K562 (cell line): Measurements from ENCODE around the gene PRUNE1. TPM values are rescaled to one million over a fixed set of nuclear protein-coding genes. Genes with fewer than 3 reads are reported as not detected.

Experiments
- FIP1L1 ChIP-seq: fragments of 200-400 bp; formaldehyde crosslinking; IDR thresholded peaks from 2 replicates; pipeline ENCODE4 v1.6.1; 2018; ENCODE audit warnings: mild to moderate bottlenecking, low read depth, low read length; ENCODE audit not compliant: poor library complexity, severe bottlenecking
- FOXK2 ChIP-seq, 2 experiments: fragments of 450-650 bp; IDR thresholded peaks in 1 of 2; conservative IDR thresholded peaks in 1 of 2; 2 replicates each; pipeline ENCODE4 v1.6.1; 2016; ENCODE audit warnings: low read depth in 2 of 2, mild to moderate bottlenecking in 1 of 2
- FOXP1 ChIP-seq: sonication (generic); formaldehyde crosslinking; IDR thresholded peaks from 2 replicates; pipeline ENCODE4 v1.8.0; 2022; ENCODE audit warnings: mild to moderate bottlenecking, missing genetic modification reagents
- HINFP ChIP-seq: fragments of 450-650 bp; conservative IDR thresholded peaks from 2 replicates; pipeline ENCODE4 v1.6.1; 2016; ENCODE audit warnings: missing genetic modification characterization, low read depth, mild to moderate bottlenecking, control low read depth, missing compliant biosample characterization
- KHSRP ChIP-seq: fragments of 450-650 bp; IDR thresholded peaks from 2 replicates; pipeline ENCODE4 v1.6.1; 2017
- NEUROD1 ChIP-seq: fragments of 150-350 bp; IDR thresholded peaks from 2 replicates; pipeline ENCODE4 v1.6.1; 2014; ENCODE audit warnings: borderline replicate concordance, low read length, low read depth; ENCODE audit not compliant: partially characterized antibody
- NKRF ChIP-seq: fragments of 450-650 bp; IDR thresholded peaks from 2 replicates; pipeline ENCODE4 v1.6.1; 2016; ENCODE audit warnings: borderline replicate concordance
- ZNF133 ChIP-seq: fragments of 250-450 bp; sonication (Bioruptor Pico); IDR thresholded peaks from 2 replicates; pipeline ENCODE4 v1.4.0; 2020; ENCODE audit warnings: mild to moderate bottlenecking
- ZNF23 ChIP-seq: fragments of 250-450 bp; sonication (Bioruptor Pico); IDR thresholded peaks from 2 replicates; pipeline ENCODE4 v1.4.0; 2020; ENCODE audit warnings: mild to moderate bottlenecking
- polyA plus RNA-seq, 8 experiments: library from polyadenylated mRNA; depleted of rRNA in 4 of 8; stranded (reverse) in 5 of 8; unstranded in 3 of 8; fragments of >200 nt; fragmentation: Nextera tagmentation in 2 of 8; fragmentation: Illumina TruSeq in 1 of 8; extraction: Ambion mirVana in 2 of 8; extraction: Trizol in 1 of 8; gene quantifications; 2 replicates each; pipeline versions ENCODE4 v1.2.1 to v1.2.3, GENCODE V29; 2011 to 2014; ENCODE audit warnings: inconsistent platforms in 1 of 8, missing spikeins in 1 of 8
- total RNA-seq, 7 experiments: library from RNA; depleted of rRNA in 6 of 7; stranded (reverse); fragments of >200 nt in 6 of 7; fragmentation: Illumina TruSeq in 2 of 7; extraction: Trizol in 2 of 7; gene quantifications; 2 replicates each; pipeline versions ENCODE4 v1.2.1 to v1.2.3, GENCODE V29; 2011 to 2021; ENCODE audit warnings: low replicate concordance in 1 of 7
- TF ChIP-seq, protein P1 (sequence below), 2 experiments: fragments of 450-650 bp; IDR thresholded peaks; 2 replicates each; pipeline ENCODE4 v1.6.1; 2016
- TF ChIP-seq, protein P2 (sequence below): fragments of 450-650 bp; IDR thresholded peaks from 2 replicates; pipeline ENCODE4 v1.7.0; 2016; ENCODE audit warnings: borderline replicate concordance
- TF ChIP-seq, protein P3 (sequence below): IDR thresholded peaks from 2 replicates; pipeline ENCODE4 v1.6.1; 2011; ENCODE audit warnings: borderline replicate concordance, low read depth, mild to moderate bottlenecking, moderate library complexity, low read length; ENCODE audit not compliant: insufficient read depth, poor library complexity, severe bottlenecking

PRUNE1 gene
- total and polyA plus RNA-seq, 9 of the 15 experiments (the other 6 are each of a cell fraction or from before 2014, with no cell fraction given): 16.7 to 48.3 (median 26.2) TPM

- TF ChIP-seq FIP1L1 (no peak), NEUROD1 (no peak), FOXK2 (conservative IDR thresholded peaks at IDR 0.05 in 1 of 2, IDR thresholded peaks at IDR 0.05 in 1 of 2; ENCODE audit: low read depth in 2 of 2) (0 out of 4 replicates have a peak, but pooled peaks of 1 of the 2 experiments have one; percentile 14), NKRF (peak; percentile 11), FOXP1 (CRISPR knock-in tag) (no peak), ZNF133 (CRISPR knock-in tag) (no peak), KHSRP (no peak), ZNF23 (no peak), HINFP (tag) (no peak)
- TF ChIP-seq, protein P1, sequence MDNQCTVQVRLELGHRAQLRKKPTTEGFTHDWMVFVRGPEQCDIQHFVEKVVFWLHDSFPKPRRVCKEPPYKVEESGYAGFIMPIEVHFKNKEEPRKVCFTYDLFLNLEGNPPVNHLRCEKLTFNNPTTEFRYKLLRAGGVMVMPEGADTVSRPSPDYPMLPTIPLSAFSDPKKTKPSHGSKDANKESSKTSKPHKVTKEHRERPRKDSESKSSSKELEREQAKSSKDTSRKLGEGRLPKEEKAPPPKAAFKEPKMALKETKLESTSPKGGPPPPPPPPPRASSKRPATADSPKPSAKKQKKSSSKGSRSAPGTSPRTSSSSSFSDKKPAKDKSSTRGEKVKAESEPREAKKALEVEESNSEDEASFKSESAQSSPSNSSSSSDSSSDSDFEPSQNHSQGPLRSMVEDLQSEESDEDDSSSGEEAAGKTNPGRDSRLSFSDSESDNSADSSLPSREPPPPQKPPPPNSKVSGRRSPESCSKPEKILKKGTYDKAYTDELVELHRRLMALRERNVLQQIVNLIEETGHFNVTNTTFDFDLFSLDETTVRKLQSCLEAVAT (IDR thresholded peaks at IDR 0.05): peak in 1 of 2 experiments; percentile 60; a peak in 3 of 4 replicates
- TF ChIP-seq, protein P2, sequence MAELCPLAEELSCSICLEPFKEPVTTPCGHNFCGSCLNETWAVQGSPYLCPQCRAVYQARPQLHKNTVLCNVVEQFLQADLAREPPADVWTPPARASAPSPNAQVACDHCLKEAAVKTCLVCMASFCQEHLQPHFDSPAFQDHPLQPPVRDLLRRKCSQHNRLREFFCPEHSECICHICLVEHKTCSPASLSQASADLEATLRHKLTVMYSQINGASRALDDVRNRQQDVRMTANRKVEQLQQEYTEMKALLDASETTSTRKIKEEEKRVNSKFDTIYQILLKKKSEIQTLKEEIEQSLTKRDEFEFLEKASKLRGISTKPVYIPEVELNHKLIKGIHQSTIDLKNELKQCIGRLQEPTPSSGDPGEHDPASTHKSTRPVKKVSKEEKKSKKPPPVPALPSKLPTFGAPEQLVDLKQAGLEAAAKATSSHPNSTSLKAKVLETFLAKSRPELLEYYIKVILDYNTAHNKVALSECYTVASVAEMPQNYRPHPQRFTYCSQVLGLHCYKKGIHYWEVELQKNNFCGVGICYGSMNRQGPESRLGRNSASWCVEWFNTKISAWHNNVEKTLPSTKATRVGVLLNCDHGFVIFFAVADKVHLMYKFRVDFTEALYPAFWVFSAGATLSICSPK: no peak
- TF ChIP-seq, protein P3, sequence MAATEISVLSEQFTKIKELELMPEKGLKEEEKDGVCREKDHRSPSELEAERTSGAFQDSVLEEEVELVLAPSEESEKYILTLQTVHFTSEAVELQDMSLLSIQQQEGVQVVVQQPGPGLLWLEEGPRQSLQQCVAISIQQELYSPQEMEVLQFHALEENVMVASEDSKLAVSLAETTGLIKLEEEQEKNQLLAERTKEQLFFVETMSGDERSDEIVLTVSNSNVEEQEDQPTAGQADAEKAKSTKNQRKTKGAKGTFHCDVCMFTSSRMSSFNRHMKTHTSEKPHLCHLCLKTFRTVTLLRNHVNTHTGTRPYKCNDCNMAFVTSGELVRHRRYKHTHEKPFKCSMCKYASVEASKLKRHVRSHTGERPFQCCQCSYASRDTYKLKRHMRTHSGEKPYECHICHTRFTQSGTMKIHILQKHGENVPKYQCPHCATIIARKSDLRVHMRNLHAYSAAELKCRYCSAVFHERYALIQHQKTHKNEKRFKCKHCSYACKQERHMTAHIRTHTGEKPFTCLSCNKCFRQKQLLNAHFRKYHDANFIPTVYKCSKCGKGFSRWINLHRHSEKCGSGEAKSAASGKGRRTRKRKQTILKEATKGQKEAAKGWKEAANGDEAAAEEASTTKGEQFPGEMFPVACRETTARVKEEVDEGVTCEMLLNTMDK: no peak
These were observed 52.6 kb downstream of the PRUNE1 start (continued) for GRCh38 chr1:151060657-151061421.
